GM21390 (cell line): ENCODE results near the gene FOXK1.

Experiments used
- ATAC-seq: cut with Tn5 transposase; IDR thresholded peaks from one replicate; pipeline ENCODE4 v1.9.1; 2021; ENCODE audit not compliant: unreplicated experiment

The FOXK1 gene

DNA sequence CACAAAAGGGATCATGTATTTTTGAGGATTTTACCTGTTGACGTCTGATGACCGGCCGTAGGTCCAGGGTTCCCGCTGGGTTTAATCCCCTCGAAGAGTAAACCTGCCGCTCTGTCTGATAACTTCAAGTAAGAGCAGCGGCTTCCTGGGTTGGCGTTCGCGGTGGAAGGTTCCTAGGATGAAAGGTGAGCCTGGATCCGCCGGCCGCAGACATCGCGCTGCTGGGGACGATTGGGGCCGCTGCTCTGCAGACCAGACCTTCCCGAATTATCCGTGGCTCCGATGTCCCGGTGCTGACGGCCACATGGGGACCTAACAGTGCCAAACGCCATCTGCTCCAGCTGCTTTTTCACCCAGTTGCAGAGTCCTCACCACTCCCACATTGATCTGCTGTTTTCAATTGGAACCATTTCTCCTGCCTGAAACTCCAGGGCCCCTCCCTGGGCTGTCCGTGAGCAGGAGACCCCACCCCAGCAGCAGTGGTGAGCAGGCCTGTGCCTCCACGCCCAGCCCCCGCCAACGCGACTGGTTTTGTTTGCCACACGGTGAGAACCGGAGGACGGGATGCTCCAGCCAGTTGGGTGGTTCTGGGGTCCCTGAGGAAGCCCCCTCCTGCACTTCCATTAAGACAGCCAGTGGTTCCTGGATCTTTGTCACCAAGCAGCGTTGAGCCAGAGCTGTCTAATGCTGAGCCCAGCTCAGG lies 81.1 kb downstream of the FOXK1 start:
- no peak for ATAC-seq

DNA sequence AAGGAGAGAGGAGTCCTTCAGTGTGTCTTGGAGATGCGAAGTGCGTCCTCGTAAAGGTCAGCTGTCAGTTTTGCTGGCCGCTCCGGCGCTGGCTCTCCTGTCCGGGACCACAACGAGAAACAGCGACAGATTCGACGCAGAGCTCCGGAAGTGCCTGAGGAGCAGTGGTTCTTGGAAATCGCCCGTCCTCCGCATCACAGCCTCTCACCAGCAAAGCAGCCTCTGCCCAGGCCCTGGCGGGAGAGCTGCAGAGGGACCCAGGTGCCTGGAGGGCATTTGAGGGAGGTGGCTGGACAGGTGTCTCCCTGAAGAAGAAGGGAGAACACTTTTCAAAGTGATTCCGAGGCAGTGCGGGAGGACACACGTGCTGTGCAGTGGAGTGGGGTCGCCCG lies 81.7 kb downstream of the FOXK1 start:
- ATAC-seq: no peak

DNA sequence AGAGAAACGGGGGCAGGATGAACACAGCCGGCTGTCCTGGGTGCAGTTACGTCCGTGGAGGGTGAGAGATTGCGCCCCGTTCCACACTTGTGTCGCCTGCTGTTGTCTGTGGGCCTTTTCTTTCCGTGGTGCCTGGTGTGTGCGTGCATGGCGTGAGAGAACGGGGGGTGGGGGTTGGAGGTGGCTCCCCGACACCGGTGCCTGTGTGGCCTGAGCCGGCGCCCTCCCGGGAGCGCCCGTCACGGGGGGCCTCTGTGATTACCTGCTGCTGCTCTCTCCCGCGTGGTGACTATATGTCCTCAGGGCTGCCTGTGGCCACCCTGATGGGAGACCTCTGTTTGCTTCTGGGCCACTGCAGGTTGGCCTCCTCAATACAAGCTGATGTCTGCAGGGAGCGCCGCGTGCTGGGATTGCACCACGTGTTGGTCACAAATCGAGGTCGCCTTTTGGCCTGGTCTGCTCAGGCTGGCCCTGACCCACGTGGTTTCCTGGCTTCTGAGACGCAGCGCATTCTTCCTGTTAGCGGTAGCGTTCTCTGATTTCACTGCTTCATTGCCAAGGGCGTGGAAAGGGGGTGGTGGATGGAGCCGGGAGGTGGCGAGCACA lies 82.4 kb downstream of the FOXK1 start:
- no peak for ATAC-seq

DNA sequence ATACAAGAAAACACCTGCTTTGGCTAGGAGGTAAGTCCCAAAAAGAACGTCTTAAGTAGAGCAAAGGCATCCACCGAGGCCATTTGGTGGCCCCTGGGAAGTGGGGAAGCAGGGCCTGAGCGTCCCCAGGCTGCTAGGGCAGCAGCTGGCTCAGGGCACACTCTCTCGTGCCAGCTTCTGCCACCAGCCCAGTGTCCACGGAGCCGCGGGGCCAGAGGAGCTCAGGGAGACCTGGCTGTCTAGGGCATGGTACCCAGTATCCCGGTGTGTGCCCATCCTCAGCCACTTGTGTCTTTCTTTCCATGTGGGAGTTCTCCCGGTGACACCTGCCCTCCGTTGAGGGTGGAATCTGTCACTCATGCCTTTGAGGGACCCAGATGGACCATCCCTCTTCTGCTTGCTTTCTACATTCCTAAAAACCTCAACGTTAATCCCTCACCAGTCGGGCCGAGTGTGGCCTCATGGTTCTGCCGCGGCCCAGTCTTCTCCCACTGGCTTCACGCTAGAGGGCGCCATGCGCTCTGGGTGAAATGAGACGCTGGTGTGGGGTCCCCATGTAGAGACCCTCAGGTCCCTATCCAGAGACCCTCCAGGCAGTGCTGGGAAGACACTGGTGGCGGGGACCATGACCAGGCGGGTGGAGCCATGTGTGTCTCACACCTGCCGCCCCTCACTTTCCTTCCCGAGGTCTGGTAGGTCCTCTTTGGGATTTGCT lies 83.8 kb downstream of the FOXK1 start:
- ATAC-seq: no peak

DNA sequence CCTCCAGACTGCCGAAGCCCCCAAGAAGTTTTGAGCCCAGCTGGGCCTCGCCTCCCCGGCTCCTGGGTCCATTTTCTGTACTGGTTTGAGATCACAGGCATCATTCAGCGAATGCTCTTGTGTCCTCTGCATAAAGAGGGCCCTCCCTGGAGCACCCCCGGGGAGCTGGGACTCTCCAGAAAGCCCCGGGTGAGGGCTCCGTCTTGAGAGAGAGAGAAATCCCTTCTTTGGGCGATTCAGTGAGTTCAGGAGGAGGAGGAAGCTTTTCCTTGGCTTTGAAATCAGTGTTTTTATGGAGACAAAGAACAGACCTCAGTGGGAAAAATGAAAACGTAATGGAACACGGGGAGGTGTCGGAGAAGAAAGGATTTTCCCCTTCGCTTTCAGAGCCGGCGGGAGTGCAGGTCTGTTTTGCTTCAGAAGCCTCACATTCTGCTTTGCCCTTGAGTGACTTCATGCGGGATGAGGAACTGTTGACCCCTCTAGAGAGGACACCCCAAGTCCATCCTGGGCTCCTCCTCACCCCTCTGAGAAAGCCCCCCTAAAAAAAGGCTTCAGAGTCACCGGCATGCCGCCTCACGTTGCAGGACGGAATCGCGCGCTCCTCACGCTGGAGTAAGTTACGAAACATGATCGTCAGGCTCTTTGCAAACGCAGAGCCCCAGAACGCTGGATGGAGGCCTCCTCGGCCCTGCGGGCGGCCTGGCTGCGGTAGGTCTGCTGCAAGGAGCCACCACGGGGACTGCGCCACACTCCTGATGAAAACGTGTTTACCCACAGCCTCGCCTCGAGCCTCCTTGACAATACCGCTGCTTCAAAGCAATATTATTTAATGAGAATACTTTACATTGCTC lies 84.8 kb downstream of the FOXK1 start:
- no peak for ATAC-seq

DNA sequence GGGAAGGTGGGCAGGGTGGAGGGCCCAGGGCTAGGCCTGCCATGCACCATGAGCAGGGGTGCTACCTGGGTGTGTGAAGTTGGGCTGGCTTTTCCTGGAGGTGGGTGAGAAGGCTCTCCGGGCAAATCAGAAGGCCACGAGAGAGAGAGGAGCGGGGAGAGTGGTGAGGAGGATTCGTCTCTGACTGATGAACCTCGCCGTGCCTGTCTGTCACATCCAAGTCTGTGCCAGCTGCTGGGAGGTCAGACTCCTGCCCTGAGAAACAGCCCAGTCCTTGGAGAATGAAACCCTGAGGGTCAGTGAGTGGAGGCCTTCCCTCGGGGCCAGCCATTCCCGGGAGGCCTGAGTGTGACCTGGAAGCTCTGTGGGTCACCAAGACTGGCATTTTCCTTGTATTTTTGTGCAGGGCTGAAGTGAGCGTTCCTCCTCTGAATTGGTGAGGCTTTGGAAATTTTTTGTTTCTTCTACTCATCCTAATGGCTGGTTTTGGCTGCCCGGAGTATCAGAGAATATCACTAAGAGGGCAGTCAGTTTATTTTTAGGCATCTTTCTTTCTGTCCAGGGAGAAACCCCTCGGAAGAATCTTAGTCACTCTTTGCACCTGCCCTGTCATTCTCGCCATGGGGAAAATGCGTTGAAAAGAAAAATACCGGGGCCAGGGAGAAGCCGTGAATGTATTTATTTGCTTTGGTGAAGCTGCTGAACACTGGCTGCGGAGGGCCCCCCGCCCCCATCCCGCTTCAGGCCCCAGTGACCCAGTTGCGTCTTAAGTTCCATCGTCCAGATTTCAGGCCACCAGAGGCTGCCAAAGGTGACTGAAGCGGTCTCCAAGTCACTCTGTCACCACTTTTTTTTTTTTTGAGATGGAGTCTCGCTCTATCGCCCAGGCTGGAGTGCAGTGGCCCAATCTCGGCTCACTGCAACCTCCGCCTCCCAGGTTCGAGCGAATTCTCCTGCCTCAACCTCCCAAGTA lies 86.8 kb downstream of the FOXK1 start:
- ATAC-seq: no peak

DNA sequence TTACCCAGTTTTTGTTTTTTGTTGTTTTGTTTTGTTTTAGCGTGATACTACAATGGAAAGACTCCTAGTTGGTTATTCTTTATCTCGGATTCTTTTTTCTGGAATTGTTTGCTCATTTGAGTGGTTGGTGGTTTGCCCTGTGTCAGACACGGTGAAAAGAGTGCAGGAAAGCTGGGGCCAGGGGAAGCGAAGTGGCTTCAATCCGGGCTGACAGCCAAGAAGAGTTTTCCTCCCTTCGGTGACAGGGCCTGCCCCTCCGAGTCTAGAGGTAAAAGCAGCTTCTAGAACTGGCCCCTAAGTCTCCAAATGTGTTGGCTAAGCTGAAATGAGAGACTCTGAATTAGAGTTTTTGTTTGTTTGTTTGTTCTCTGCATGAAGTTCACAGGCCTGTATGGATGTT lies 87.7 kb downstream of the FOXK1 start:
- ATAC-seq: no peak

DNA sequence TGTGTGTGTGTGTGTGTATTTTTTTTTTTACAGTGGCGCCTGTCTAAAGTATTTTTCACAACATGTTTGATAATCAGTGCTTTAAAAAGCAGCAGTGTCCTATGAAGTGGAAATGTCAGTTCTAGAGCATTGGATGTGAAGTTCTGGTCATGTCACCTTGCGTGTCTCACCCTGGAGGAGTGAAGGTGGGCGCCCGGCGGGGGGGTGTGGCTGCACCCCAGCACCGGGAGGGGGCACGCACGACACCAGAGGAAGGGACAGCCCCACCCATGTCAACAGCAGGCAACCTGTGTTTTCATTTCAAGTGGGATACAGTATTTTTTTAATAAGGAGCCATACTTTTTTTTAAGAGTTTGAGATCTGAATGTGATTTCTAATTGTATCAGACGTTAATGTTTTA lies 88.8 kb downstream of the FOXK1 start:
- ATAC-seq: no peak

DNA sequence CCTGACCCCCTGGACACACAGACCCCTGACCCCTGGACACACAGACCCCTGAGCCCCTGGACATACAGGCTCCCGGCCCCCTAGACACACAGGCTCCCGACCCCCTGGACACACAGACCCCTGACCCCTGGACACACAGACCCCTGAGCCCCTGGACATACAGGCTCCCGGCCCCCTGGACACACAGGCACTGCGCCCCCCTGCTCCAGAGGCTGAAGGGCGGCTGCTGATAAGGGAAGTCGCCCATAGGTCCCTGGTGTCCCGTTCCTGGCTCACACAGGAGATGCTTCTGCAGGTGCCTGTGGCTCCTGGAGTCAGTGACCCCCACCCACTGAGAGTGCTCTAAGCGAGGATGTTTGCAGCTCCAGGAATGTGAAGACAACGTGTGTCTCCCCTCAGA lies 89.6 kb downstream of the FOXK1 start:
- no peak for ATAC-seq

DNA sequence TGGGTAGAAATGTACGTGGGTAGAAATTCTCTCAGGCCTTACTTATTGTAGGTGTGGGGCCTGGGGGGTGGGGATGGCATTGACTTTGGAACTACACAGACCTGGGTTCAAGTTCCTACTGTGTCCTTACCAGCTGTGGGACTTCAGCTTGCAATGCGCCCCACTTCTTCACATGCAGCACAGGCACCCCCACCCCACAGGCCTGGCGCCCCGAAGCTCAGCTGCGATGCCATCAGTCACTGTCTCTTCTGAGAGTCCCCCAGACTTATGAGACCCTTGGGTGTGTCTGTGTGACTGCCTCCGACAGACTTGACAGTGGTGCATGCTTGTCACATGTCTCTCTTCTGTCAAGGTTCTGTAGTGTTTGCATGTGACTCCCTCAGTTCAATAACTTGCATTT lies 90.2 kb downstream of the FOXK1 start:
- no peak for ATAC-seq

DNA sequence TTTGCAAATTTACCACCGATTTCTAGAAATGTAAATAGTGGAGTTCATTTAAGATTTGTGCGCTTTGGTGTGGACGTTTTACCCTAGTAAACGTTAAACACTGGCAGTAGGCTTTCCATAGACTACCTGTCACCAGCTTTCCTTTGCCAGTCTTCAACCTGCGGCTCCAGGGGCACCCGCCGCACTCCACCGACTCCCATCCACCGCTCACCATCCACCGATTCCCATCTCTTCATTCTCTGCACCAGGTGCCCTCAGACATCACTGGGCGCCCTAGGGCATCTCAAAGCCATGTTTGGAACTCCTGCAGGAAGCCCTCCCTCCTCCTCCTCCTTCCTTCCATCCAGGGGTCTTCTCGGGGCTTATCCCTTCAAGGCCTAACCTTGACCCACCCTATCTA lies 91.9 kb downstream of the FOXK1 start:
- no peak for ATAC-seq

DNA sequence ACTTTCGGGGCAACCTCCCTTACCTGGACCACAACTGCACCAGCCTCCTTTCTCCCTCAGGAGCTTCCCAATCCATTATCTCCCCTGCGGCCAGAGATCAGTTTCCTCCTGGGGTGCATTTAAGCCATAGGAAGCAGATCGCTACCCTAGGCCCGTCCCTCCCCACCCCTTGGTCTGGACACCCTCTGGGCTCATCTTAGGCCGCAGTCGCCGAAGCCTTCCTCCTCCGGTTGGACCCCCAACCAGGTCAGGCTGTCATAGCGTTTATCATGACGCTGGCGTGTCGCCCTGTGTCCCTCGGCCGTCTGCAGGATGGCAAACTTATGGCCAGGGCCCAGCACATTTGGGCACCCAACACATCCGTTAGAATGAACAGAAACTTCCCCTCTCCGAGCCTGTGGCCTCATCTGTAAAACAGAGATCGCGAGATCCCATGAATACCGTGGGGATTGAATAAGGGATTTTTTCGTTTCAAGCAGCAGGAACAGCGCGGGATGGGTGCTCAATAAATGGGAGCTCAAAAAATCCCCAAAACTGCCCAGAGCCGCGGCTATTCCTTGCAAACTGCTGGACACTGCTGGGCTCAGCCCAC lies 92.7 kb downstream of the FOXK1 start:
- peak; percentile 19 for ATAC-seq

DNA sequence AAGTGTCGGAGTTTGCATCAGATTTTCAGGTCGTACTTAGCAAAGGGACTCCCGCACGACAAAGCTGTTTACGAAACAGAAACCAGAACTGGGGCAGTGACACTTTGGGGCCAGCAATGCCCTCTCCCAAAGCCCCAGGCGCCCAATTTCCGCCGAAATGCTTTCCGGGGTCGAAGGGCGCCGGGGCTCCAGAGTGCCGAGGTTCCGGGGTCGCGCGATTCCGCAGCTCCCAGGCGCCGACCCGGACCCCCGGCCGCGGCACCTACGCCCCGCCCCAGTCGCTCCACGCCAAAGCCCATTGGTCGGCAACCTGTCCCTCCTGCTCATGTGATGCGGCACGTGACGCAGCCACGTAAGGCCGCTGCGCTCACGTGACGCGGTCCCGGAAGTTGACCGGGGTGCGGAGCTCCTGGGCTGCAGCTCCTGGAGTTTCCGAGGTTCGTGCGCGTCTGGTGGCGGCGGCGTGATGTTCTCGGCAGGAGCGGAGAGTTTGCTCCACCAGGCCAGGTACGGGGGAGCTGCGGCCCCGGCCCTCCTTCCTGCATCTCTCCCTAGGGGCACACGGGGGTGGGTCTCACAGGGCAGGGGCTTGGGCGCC lies 93.3 kb downstream of the FOXK1 start, which contains the start of gene AP5Z1:
AP5Z1 (plus strand) TSS at position 374 of the 598 bp plus-strand sequence; CDS start at position 467, 93 bp downstream.
- ATAC-seq: peak; percentile 92

DNA sequence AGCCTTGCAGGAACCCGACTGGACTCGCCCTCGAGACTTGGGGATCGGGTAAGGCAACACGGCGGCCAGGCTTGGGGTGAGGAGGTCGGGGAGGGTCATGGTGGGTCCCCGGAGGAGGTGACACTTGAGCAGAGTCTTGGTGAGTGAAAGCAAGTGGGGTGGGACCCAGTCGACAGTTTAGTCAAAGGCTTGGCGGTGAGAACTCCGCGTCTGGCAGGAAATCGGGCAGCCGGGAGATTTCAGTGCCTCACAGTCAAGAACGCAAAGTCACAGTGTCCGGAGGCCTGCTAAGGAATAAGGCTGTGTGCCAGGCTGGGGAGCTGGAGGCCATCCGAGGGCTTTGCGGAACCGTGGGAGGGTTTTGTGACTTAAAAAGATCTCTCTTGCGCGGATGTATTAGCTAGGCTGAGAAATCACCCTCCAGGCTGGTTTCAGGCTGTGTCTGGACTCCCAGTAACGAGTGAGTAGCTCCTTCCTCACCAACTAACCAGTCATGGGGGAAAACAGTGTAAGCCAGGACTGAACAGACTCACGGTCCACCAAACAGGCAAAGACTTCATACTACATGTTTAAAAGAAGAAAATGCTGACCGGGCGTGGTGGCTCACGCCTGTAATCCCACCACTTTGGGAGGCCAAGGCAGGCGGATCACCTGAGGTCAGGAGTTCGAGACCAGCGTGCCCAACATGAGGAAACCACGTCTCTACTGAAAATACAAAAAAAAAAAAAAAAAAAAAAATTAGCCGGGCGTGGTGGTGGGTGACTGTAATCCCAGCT lies 93.9 kb downstream of the FOXK1 start:
- ATAC-seq: peak; percentile 13

DNA sequence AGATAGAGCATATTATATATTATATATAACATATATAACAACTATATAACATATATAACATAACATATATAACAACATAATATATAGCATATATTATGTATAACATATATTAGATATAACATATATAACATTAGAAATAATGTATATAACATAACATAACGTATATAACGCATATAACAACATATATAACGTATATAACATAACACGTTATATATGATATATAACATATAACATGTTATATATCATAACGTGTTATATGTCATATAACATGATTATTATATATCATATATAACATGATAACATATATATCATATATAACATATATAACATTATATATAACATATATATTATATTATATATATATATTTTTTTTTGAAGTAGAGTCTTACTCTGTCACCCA lies 97.0 kb downstream of the FOXK1 start:
- no peak for ATAC-seq

DNA sequence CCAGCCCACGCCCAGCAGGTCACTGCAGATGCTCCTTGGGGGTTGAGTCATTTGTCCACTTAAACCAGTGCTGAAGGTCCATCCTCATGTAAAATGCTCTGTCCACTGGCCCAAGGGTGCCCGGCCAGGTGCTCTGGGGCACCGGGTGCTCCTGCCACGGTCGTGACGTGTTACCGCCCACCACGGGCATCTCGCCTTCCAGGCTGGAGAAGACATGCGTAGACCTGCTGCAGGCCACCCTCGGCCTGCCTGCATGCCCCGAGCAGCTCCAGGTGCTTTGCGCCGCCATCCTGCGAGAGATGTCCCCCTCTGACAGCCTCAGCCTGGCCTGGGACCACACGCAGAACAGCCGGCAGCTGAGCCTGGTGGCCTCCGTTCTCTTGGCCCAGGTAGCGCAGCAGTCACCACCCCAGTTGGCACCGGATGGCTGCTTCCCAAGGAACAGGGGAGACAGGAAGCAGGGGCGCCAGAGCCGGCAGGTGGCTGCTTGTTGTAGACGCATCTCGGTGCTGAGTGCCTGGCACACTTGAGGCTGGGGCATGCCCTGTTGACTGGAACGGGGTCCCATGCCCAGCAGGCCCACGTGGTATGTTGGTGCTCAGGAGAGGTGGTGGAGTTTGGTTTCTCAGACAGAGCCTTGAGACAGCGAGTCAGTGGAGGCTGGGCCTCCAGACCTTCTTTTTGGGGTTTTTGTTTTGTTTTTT lies 99.4 kb downstream of the FOXK1 start:
- ATAC-seq: no peak

DNA sequence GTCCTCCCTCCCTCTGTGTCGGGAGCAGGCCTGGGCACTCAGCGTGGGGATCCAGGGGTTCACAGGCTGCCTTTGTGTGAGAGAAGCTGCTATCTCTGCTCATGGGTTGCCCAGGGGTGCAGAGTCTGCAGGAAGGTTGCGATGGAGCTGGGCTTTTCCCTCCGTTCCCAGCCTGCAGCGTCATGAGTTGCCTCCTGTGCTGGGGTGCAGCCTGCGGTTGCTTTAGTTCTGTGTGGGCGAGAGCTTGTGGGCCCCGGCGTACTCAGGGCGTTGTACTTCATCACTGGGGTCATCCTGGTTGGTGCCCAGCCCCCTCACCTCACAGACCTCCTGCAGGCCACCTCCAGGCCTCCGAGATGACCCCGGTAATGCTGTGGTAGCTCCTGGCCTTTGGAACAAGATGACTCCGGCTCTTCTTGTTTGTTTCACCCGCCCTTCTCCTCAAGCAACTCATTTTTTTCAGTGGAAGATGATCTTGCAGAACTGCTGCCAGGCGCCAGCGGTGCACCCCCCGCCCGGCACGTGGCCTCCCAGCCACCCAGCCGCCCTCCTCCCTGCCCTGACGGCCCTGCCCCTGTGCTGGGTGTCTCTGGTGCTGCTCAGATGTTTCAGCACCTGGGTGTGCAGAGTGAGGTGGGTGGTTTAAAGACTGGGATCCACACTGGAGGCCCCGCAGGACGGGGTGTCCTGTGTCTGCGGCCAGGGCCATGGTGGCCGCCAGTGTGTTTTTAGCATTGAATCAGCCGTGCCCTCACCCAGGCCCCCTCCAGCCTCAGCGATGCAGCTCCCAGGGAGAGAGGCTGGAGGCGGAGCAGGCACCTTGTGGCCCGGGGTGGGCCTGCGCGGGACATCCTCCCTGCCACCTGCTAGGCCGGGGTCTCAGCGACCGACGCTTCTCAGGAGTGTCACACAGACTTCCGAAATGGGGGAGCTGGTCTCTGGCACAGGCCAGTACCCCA lies 100.5 kb downstream of the FOXK1 start:
- no peak for ATAC-seq
